Posterior vena cava (tissue), 2 donors: ENCODE measurements around the gene RXRB. TPM values are rescaled to one million over a fixed set of nuclear protein-coding genes. Genes with fewer than 3 reads are reported as not detected.

Experiments
- DNase-seq: peaks from one replicate; pipeline ENCODE4 v3.0.0-alpha.2; 2020; ENCODE audit warnings: low spot score
- intact Hi-C, 2 donors: fragments of 100-400 bp; cut with DNase I; formaldehyde crosslinking; loops; one replicate each; pipeline versions ENCODE4 v1.14.1 to v1.14.2; 2022 to 2023
- total RNA-seq, 2 donors: library from RNA; stranded (reverse); fragmentation: NEBNext Ultra II Directional; extraction: Animal tissue kit (Norgen Biotek cat#: 25700); gene quantifications; one replicate each; pipeline ENCODE4 v1.2.1, GENCODE V29; 2021
- donor health status: DM: yes; HTN: yes; CAD: no.
- donor health status: DM: yes; HTN: yes; CAD: no.

The RXRB gene
- total RNA-seq, 2 donors from 2014 or later: 31.3 to 31.7 TPM

DNA sequence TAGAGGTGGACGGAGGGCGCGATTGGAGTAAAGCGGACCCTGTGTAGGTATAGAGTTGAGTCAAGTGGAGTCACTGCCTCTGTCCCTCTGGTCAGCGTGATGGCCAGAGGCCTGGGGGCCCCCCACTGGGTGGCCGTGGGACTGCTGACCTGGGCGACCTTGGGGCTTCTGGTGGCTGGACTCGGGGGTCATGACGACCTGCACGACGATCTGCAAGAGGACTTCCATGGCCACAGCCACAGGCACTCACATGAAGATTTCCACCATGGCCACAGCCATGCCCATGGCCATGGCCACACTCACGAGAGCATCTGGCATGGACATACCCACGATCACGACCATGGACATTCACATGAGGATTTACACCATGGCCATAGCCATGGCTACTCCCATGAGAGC, 681 bp upstream of the RXRB start:
- DNase-seq: no peak
- intact Hi-C loops: no loop called here

DNA sequence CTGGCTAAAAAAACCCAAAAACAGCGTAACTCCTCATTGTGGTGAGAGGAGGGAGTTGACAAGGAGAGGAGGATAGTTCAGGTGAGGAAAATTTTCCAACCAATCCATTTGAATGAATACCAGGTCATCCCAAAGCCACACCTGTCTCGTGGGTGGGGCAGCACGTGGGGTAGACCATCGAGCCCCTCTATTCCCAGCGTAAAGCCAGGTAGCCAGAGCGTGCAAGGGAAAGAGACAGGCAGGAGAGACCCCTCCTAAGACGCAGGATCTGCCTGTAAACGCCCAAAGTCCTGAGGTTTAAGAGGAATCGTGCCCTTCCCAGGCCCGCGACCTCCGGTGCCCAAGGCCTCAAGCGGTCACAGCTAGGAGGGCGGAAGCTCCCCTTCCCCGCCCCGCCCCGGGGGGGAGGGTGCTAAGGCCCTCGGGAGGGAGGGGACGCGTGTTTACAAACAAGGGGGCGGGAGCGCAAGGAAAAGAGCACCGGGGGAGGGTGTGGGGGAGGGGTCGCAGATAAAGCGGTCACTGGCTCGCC, 712 bp downstream of the RXRB start:
- DNase-seq: peak; percentile 89
- intact Hi-C loops: no loop called here

DNA sequence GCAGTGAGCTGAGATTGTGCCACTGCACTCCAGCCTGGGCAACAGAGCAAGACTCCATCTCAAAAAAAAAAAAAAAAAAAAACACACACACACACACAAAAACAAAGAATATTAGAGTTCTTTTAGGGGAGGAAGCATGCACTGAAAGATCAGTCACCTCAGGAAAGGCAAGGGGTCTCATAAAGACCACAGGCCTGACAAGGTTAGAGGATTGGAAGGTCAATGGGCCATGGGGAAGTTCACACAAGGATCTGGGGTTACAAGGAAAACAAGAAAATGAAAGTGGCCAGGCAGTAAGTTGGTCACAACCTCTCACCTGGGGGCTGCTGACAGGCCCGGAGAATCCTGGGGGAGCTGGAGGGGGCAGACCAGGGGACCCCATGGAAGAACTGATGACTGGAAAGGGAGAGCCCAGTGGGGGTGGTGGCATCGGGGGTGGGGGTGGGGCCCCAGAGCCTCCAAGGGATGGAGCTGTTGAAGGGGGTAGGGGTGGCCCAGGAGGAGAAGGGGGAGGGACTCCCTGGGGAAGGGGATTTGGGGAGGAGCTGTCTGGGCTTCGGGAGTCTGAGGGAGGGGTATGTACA, 1.5 kb downstream of the RXRB start:
- intact Hi-C loops: no loop called here

DNA sequence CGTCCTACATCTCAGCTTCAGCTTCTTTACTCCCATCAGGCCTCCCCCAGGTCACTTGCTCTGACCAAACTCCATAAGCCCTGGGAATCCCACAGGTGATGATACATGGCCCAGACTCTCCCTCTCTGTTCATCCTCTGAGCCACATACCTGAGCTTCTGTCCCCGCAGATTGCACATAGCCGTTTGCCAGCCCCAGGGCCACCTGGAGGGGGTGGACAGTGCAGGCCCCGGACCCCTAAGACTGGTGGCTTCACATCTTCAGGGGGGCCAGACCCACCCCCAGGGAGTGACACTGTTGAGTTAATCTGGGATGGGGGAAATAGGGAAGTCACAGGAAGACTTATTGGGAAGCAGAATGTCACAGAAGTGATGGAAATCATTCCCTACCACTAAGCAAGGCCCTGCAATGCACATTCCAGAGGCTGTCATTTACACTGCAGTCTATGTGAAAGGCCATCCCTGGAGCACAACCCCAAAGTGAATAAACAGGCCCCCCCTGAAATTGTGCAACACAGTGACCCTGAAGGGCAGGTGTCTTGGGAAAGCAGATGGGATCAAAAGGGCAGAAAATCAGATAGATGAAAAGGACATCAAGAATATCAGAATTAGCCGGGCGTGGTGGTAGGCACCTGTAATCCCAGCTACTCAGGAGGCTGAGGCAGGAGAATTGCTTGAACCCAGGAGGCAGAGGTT, 2.2 kb downstream of the RXRB start:
- DNase-seq: no peak
- intact Hi-C loops: no loop called here

More for the DNA sequence above, 1.5 kb downstream of the RXRB start:
- DNase-seq: no peak

DNA sequence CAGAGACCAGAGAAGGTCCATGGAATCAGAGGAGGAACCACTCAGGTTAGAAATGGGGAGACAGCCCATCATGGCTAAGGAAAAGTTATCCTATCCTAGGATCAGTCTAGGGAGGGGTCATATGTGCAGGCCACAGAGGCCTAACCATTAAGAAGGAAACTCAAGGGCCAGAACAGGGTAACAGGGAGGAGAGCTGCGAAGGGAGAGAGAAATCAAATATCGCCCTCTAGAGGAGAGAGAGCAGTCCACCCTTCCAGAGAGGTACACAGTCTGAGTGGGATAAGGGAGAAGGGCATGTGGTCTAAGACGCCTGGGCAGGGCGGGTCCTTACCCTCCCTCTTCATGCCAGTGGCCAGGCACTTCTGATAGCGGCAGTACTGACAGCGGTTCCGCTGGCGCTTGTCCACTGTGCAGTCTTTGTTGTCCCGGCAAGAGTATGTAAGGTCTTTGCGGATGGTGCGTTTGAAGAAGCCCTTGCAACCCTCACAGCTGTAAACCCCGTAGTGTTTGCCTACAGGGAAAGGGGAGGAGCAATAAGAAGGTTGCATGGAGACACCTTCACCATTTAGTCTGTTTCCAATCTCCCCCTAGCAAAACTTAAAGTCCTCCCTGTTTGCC, 2.9 kb downstream of the RXRB start:
- intact Hi-C loops: no loop called here
- no peak for DNase-seq

DNA sequence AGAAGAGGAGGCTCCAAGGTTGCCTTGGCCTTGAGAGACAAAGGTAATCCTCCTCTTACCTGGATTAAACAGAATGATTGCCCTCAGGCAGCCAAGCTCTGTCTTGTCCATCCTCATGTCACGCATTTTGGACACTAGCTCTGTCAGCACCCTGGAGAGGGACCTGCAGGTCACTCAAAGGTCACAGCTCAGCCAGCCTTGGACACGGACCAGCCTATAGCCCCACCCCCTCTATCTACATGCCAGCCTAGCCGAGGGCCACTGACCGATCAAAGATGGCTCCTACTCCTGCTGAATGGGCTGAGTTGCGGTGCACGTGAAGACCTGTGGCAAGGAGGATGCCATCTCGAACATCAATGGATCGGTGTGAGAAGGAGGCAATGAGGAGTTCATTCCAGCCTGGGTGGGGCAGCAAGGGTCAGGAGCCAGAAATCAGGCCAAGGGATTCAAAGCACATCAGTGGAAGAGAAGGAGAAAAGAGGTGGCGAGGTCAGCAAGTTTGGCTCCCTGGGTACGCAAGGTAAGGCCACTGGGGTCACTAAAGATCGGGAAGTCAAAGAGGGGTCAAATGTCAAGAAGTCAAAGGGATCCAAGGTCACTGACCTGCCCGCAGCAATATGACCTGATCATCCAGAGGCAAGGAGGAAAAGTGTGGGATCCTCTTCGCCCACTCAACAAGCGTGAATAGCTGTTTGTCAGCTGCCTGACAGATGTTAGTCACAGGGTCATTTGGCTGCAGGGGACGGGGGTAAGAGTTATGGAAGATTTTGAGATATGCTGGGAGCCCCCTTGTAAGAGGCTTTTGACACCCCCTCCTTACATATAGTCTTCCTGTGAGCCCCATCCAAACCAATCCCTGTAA, 4.9 kb downstream of the RXRB start:
- intact Hi-C loops: no loop called here
- no peak for DNase-seq

DNA sequence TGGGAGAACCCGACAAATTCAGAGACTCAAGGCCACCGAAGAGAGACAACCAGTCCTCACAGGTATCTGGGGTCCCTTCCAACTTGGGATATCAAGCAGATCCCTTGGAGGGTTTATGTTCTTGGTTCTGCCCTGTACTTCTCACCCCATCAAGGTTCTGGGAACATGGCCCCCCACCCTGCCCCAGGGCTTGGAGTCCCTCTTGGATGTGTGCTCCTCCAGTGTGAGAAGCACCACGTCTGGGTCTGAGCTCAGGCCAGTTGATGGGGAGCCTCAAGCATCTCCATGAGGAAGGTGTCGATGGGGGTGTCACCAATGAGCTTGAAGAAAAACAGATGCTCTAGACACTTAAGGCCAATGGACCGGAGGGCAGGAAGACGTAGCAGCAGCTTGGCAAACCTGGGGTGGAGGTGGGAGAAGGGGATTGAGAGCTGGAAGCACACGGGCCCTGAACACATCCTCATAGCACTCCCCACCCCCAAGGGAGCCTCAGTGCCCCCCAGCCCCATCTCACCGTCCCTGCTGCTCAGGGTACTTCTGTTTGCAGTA, 6.0 kb downstream of the RXRB start:
- intact Hi-C loops: no loop called here
- no peak for DNase-seq

DNA sequence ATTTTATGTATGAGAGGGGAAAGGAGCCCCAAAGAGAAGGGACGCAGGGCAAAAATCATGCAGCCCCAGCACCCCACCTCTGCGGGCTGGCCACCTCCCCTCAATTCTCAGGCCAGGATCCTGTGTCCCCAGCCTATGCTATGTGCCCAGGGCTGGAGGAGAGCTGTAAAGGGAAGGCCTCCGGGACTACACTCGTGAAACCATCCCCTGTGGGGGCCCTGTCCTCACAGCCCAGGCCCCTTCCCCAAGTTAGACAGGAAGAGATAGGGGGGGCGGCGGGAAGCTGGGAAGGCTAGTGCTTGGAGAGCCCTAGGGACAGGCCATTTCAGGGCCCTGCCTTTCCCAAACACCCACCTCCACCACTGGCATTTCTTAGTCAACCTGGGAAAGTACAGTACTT, 6.8 kb downstream of the RXRB start:
- DNase-seq: no peak
- intact Hi-C loops: no loop called here

DNA sequence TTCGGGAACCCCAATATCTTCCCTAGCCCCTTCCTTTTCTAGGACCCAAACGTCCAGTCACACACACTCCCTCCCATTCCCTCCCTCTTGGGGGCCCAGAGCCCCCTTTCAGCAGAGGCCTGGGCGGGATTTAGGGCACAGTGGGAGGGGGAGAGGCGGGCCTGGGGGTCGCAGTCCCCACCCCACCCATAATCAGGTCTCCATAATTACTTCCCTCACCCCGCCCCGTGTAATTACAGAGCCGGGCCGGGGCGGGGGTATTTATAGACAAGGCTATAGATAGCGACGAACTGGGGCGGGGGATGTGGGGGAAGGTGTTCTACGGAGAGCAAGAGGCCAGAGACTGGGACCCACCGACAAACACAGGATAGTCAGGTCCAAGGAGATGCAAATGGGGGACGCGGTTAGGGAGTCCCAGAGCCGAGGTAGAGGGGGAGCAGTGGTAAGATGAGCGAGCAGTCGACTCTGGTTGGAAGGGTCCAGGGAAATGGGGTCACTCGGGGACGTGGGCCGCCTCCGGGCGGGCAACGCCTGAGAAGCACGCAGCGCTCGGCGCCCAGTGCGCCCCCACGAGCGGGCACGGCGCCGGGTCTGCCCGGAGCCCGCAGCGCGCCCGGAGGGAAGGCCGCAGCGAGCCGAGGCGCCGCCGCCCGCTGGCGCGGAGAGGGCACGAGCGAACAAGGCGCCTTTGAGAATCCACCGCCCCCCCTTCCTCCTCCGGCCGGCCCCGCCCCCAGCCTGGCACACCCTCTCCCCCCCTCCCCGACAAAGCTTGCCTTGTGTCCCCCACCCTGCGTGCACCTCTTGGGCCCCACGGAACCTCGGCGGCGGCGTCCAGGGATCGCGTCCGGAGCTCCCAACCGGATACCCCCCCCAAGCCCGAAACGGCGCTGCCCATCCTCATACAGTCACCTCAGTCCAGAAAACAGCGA, 7.5 kb downstream of the RXRB start:
- DNase-seq: no peak
- intact Hi-C loops: no loop called here

DNA sequence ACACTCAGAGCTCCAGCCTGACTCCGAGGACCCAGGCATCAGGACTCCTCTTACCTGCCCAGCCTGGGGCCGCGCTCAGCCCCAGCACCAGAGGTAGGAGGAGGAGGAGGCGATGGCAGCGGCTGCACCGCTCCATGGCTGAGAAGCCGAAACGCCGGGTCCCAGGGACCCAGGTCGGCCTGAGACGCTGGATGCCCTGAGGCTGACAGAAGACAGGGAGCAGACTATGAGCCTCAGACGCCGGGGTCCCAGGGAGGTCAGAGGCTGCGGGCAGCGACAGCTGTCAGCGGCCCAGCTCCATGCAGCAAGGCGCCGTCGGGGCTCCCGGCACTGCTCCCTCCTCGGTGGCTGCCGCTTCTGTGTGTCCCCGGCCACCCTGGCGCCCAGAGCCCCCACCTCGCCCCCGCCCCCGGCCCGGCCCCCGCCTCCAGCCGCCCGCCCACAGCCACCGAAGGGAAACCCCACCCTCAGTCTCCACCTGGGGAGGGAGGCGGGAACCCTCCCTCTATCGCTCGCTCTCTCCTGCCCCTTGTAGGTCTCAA, 8.3 kb downstream of the RXRB start, which contains the start of gene COL11A2:
Gene COL11A2 (minus strand): TSS at position 363 of the 542 bp plus-strand sequence. CDS start 227 bp downstream, at position 136.
- intact Hi-C loops: no loop called here
- peak; percentile 81 for DNase-seq

DNA sequence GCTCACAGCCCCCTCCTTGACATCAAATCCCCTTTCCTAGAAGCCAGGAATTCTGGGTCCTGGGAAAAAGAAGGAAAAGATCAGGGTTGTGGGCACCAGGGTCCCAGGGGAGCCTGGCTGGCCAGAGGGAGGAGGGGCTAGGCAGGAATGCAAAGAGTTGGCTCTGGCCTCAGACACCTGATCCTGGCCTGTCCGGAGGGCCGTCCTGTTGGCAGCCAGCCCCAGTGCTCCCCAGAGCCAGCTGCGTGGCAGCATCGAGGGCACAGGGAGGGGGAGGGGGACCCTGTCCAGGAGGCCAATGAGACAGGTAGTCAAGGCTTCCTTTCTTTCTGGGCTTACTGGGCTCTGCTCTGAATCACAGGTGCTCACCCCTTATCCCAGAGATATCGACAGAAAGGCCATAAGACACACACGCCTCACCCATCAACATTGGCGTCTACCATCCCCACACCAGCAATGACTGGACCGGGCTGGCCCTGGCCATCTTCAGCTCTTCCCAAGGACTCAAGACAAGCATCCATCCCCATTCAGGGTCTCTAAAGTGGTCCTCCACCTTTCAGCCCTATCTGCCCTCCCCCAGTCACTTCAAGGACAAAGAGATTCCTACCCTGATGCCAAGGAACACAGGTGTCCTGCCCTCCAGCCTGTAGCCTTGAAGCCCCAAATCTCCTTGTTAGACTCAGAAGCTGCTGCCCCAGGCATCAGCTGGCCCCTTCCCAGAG, 8.9 kb downstream of the RXRB start:
- DNase-seq: peak; percentile 61
- intact Hi-C loops: no loop called here

DNA sequence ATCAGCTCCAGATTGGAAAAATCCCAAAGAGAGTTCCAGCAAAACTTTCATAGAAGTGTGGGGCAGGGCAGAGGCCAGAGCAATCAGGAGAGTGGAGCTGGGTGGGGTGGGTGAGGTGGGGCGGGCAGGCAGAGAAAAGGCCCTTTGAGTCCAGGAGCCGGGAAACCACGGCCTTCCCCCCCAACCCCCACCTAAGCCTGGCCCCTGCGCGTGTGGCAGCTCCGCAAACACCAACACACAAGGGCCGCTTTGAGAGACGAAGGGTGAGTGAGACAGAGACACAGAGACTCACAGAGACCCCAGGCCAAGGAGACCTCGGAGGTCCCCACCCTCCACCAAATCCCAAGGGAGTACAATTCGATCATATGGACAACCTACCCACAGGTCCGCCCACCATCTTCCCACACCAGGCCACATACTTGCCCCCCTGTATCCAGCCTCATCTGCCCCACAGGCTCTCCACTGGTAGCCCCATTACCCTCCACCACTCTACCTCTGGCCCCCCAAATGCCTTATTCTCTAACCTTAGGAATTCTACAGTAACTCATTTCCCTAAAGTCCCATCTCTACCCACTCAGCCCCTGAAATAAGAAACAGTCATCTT, 9.9 kb downstream of the RXRB start:
- intact Hi-C loops: no loop called here
- DNase-seq: peak; percentile 62

DNA sequence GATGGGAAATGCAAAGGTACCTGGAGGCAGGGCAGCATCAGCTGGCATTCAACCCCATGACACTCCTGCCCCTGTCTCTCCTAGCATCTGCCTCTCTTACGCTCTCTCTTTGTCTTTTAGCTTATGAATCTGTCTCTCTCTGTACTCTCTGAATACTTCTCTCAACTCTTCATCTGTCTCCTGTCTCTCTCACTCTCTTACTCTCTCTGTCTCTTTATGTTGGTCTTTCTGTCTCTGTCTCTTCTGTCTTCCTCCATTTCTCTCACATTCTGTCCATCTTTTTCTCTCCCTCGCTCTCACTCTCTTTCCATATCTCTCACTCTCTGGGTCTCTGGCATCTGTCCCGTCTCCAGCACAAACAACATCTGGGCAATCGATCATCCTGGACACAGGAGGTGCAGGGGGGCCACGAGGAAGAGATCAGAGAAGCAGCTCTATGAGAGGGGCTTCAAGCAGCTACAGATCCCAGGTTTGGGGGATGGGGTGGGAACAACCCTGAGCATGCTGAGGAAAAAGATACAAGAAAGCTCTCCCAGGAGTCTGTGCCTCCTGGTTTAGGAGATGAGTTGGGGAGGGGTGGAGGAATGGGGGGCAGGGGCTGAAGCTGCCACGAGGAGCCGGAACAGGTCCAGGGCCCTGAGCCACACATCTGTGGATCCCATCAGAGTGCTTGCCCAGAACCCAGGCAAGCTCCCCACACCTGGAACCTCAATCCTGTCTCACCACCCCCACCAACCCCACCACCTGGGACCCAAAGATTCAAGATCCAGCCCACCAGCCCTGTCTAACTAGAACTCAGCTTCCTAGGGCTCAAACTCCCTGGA, 10.6 kb downstream of the RXRB start:
- intact Hi-C loops: no loop called here

DNA sequence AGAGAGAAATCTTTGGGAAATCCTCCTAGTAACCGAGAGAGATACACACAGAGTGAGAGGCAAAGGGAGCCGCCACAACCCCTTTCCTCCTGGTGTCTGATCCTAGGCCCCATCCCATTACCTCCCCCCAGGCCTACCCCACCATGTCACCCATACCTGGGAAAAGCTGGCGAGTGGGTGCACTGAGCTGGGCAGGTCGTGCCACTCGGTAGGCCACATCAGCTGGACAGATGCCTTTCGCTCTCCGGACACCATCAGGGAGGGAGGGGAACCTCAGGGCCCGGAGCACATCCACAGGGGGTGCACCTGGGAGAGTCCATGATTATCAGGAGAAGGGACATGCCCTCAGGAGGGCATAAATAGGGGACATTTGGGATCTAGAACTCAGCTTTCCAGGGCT, 11.3 kb downstream of the RXRB start:
- peak; percentile 70 for DNase-seq
- intact Hi-C loops: no loop called here

More for the DNA sequence above, 10.6 kb downstream of the RXRB start:
- DNase-seq: no peak

DNA sequence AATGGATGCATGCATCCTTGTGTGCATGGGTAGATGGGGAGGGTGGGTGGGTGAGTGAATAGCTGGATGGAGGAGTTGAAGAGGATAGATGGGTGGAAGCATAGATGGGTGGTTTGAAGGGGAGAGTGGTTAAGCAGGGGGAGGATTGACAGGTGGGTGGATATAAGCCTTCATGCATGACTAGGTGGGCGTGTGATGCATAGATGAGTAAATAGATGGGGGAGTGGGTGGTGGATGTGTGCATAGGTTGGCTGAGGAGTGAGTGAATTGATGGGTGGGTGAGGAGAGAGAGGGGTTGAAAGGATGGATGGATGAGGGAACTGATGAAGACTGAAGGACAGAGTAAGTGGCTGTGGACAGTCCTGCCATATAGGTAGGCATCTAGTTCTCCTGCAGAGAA, 12.7 kb downstream of the RXRB start:
- intact Hi-C loops: no loop called here
- no peak for DNase-seq

DNA sequence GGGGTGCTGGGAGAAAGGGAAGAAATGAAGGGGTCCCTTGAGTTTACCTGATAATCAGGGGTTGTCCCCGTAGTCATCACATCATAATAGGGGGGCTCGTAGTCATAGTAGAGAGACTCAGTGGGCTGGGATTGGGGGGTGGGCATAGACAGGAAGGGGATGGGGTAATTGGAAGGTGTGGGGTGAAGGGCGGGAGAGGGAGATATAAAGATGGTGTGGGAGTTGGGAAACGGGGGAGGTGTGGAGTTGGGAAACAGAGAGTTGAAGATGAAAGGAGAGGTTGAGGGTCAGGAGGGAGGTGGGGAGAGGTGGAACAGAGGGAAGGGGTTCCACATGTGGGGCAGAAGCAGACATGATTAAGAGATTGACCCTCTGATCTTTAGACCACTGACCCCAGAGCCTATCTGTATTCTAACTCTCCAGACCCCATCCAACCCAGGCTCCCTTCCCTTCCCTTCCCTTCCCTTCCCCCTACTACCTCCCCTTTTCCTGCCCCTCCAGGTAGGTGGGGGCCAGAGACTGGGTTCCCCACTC, 14.7 kb downstream of the RXRB start:
- no peak for DNase-seq
- intact Hi-C loops: no loop called here
